Upper lobe of left lung (tissue), 4 donors: Measurements from ENCODE around the gene ADGRV1.

Experiments
- EP300 ChIP-seq, 4 donors: sonication (generic); formaldehyde crosslinking; IDR thresholded peaks; one replicate each; pipeline ENCODE4 v1.5.1; 2017; ENCODE audit warnings: antibody characterized with exemption in 4 of 4, control low read depth in 2 of 4
- POLR2A ChIP-seq, 4 donors: fragments of 450-650 bp; IDR thresholded peaks; one replicate each; pipeline ENCODE4 v1.5.1; 2016 to 2017; ENCODE audit warnings: antibody characterized with exemption in 4 of 4, mild to moderate bottlenecking in 2 of 4
- TF ChIP-seq, protein P1 (sequence below), 6 experiments: fragments of 450-650 bp in 4 of 6; fragments of 200-600 bp in 2 of 6; sonication (generic) in 2 of 6; IDR thresholded peaks; one replicate each; pipeline ENCODE4 v1.5.1; 2016 to 2019; ENCODE audit warnings: antibody characterized with exemption in 6 of 6

DNA sequence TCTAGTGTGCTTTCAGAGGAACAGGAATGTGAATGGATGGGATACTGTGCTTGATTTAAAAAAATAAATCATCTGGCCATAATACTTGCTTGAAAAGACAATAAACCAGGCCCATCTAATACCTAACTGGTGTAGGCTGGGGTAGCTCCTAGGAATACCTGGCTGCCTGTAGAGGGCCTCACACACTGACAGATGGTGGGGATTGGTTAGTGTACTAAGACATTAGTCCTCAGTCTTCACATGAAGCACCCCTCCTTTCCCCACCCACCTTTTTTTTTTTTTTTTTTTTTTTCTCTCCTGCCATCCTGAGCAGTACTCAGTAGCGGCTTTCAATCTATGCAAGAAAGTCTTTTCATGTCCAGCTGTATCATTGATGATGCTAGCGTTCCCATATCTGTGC, 130.5 kb downstream of the ADGRV1 start:
- TF ChIP-seq, protein P1, sequence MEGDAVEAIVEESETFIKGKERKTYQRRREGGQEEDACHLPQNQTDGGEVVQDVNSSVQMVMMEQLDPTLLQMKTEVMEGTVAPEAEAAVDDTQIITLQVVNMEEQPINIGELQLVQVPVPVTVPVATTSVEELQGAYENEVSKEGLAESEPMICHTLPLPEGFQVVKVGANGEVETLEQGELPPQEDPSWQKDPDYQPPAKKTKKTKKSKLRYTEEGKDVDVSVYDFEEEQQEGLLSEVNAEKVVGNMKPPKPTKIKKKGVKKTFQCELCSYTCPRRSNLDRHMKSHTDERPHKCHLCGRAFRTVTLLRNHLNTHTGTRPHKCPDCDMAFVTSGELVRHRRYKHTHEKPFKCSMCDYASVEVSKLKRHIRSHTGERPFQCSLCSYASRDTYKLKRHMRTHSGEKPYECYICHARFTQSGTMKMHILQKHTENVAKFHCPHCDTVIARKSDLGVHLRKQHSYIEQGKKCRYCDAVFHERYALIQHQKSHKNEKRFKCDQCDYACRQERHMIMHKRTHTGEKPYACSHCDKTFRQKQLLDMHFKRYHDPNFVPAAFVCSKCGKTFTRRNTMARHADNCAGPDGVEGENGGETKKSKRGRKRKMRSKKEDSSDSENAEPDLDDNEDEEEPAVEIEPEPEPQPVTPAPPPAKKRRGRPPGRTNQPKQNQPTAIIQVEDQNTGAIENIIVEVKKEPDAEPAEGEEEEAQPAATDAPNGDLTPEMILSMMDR (IDR thresholded peaks at IDR 0.05), result no peak
- TF ChIP-seq POLR2A (IDR thresholded peaks at IDR 0.05) (no peak), EP300 (IDR thresholded peaks at IDR 0.05) (no peak)
